Testis (tissue), 3 donors: ENCODE results near the gene MAGOH. TPM values are rescaled to one million over a fixed set of nuclear protein-coding genes. Genes with fewer than 3 reads are reported as not detected.

Experiments used
- DNase-seq: peaks from one replicate; pipeline ENCODE4 v3.0.0-alpha.2; 2019
- H3K27ac ChIP-seq, 2 donors: fragments of 200-600 bp; sonication (generic); one replicate each; pipeline ENCODE4 v1.5.1; 2019
- H3K27me3 ChIP-seq: fragments of 200-600 bp; sonication (generic); one replicate; pipeline ENCODE4 v1.5.1; 2019
- H3K36me3 ChIP-seq: fragments of 200-600 bp; sonication (generic); one replicate; pipeline ENCODE4 v1.5.1; 2017; ENCODE audit warnings: low read depth; ENCODE audit errors: missing control alignments
- H3K4me1 ChIP-seq: fragments of 200-600 bp; sonication (generic); one replicate; pipeline ENCODE4 v1.5.1; 2019
- H3K4me3 ChIP-seq, 2 donors: fragments of 200-600 bp; sonication (generic); one replicate each; pipeline ENCODE4 v1.5.1; 2017 to 2019
- H3K9me3 ChIP-seq: fragments of 200-600 bp; sonication (generic); one replicate; pipeline ENCODE4 v1.5.1; 2017
- CTCF ChIP-seq, 3 experiments: fragments of 450-650 bp in 2 of 3; fragments of 200-600 bp in 1 of 3; sonication (generic) in 1 of 3; IDR thresholded peaks; one replicate each; pipeline ENCODE4 v1.5.1; 2016 to 2019; ENCODE audit warnings: antibody characterized with exemption in 3 of 3, mild to moderate bottlenecking in 2 of 3, moderate library complexity in 1 of 3
- POLR2A ChIP-seq: fragments of 450-650 bp; IDR thresholded peaks from one replicate; pipeline ENCODE4 v1.6.1; 2017; ENCODE audit warnings: antibody characterized with exemption, mild to moderate bottlenecking, moderate library complexity
- WGBS, 2 donors: methylation state at CpG; one replicate each; pipeline ENCODE4 v1.1.5; 2018; 5-methylcytosine and 5-hydroxymethylcytosine counted together
- intact Hi-C: fragments of 100-400 bp; cut with DNase I; formaldehyde crosslinking; loops from one replicate; pipeline ENCODE4 v1.15.1; 2023; ENCODE audit warnings: low total_unique reads
- polyA plus RNA-seq: library from polyadenylated mRNA; stranded (reverse); fragments of 350-450 nt; fragmentation: Illumina TruSeq; extraction: RNeasy Lipid Tissue Mini Kit (QIAGEN cat#74804); gene quantifications from one replicate; pipeline ENCODE4 v1.2.3, GENCODE V29; 2014; ENCODE audit warnings: low read depth, low replicate concordance; ENCODE audit not compliant: insufficient read depth
- total RNA-seq, 2 donors: library from RNA; depleted of rRNA; stranded (reverse); fragments of >200 nt; gene quantifications; one replicate each; pipeline ENCODE4 v1.2.3, GENCODE V29; 2016

The MAGOH gene
- total and polyA plus RNA-seq, 3 donors from 2014 or later = 32.0 to 50.0 (median 39.1) TPM

GRCh38 chr1:53264048-53264447 lies 25.7 kb upstream of the MAGOH start:
- intact Hi-C loops = no loop called here
- H3K4me1 ChIP-seq = no peaks in the 10 kb centered on the region
- TF ChIP-seq POLR2A (no peak), CTCF (IDR thresholded peaks at IDR 0.05) (no peak)
- 96 to 97% methylated on average over 10 to 11 of the region's 11 CpGs for WGBS, 2 donors
- H3K27me3 ChIP-seq = no peaks in the 10 kb centered on the region
- DNase-seq = no peak
- no peak overlapping the region for H3K4me3 ChIP-seq
- no peaks in the 10 kb centered on the region for H3K36me3 ChIP-seq
- no peak overlapping the region for H3K27ac ChIP-seq
- no peaks in the 10 kb centered on the region for H3K9me3 ChIP-seq

- 85 to 94% methylated on average over 3 of the region's 3 CpGs for WGBS, 2 donors
- Histone ChIP-seq H3K36me3 (no peaks in the 10 kb centered on the region), H3K4me1 (no peaks in the 10 kb centered on the region), H3K27me3 (no peaks in the 10 kb centered on the region), H3K4me3 (no peak overlapping the region), H3K27ac (no peak overlapping the region), H3K9me3 (no peaks in the 10 kb centered on the region)
- DNase-seq = no peak
- no peak for TF ChIP-seq CTCF (IDR thresholded peaks at IDR 0.05)
- no peak for TF ChIP-seq POLR2A
- intact Hi-C loops = no loop called here
These were observed 23.7 kb upstream of the MAGOH start for GRCh38 chr1:53262000-53262399.

- H3K4me3 ChIP-seq = no peak overlapping the region
- 84 to 88% methylated on average over 4 of the region's 4 CpGs for WGBS, 2 donors
- DNase-seq = no peak
- H3K27ac ChIP-seq = no peak overlapping the region
- no peak for TF ChIP-seq POLR2A
- no peak for TF ChIP-seq CTCF (IDR thresholded peaks at IDR 0.05)
- no peaks in the 10 kb centered on the region for H3K27me3 ChIP-seq
- H3K36me3 ChIP-seq = no peaks in the 10 kb centered on the region
- no peaks in the 10 kb centered on the region for H3K9me3 ChIP-seq
- no peaks in the 10 kb centered on the region for H3K4me1 ChIP-seq
- intact Hi-C loops = no loop called here
These were observed 22.4 kb upstream of the MAGOH start for GRCh38 chr1:53260631-53261247.

GRCh38 chr1:53259932-53260331 lies 21.6 kb upstream of the MAGOH start:
- no peak for DNase-seq
- Histone ChIP-seq H3K9me3 (no peaks in the 10 kb centered on the region), H3K27me3 (no peaks in the 10 kb centered on the region), H3K4me3 (no peak overlapping the region), H3K27ac (no peak overlapping the region), H3K36me3 (no peaks in the 10 kb centered on the region), H3K4me1 (peaks cover under 1% of the 10 kb centered on the region)
- intact Hi-C loops = no loop called here
- TF ChIP-seq POLR2A (no peak), CTCF (IDR thresholded peaks at IDR 0.05) (no peak)
- WGBS, 2 donors = 89 to 97% methylated on average over 2 of the region's 2 CpGs

- Histone ChIP-seq H3K4me3 (no peak overlapping the region), H3K27me3 (no peaks in the 10 kb centered on the region), H3K36me3 (no peaks in the 10 kb centered on the region), H3K4me1 (peaks cover 9% of the 10 kb centered on the region), H3K9me3 (no peaks in the 10 kb centered on the region), H3K27ac (no peak overlapping the region)
- DNase-seq = no peak
- intact Hi-C loops = no loop called here
- TF ChIP-seq POLR2A (no peak), CTCF (IDR thresholded peaks at IDR 0.05) (no peak)
- WGBS, 2 donors = 69 to 79% methylated on average over 1 of the region's 1 CpG
These were observed 19.9 kb upstream of the MAGOH start for GRCh38 chr1:53258216-53258615.
